GM19463 (cell line): ENCODE data around the gene R3HDM1.

Source experiments
- ATAC-seq: cut with Tn5 transposase; IDR thresholded peaks from one replicate; pipeline ENCODE4 v1.9.1; 2021; ENCODE audit warnings: mild to moderate bottlenecking, moderate library complexity; ENCODE audit not compliant: unreplicated experiment

R3HDM1 gene

GRCh38 chr2:135773319-135773718, 242.0 kb downstream of the R3HDM1 start:
- no peak for ATAC-seq

DNA sequence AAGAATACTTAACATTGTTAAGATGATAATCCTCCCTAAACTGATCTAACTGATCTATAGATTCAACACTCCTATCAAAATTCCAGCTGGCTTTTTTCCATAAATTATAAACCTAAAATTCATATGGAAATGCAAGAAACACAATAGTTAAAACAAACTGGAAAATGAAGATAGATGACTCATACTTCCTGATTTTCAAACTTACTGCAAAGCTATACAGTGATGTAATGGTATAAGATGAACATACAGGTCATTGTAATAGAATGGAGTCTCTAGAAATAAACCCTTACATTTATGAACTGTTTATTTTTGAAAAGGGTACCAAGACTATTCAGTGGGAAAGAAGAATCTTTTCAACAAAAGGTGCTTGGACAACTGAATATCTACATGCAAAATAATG, 242.6 kb downstream of the R3HDM1 start:
- no peak for ATAC-seq
